Astrocyte of the spinal cord (primary cell): ENCODE data around the gene GRHL1.
A peak's percentile ranks its signal among the peaks of the same experiment; 100 is the strongest.

ENCODE experiments used
- DNase-seq: peaks from one replicate; pipeline ENCODE4 v3.0.0; 2011; ENCODE audit warnings: low read depth, low spot score
- H3K4me3 ChIP-seq: 2 replicates; pipeline ENCODE4 v1.5.1; 2011; ENCODE audit warnings: low read depth, mild to moderate bottlenecking, low read length, moderate library complexity
- in situ Hi-C: cut with HindIII; loops from 2 replicates; pipeline ENCODE4 v1.10.0; 2017; ENCODE audit warnings: low sequenced_read_pairs
- TF ChIP-seq, protein P1 (sequence below): IDR thresholded peaks from 2 replicates; pipeline ENCODE4 v1.5.1; 2012; ENCODE audit warnings: low read depth, mild to moderate bottlenecking, low read length, inconsistent platforms

Gene GRHL1

DNA sequence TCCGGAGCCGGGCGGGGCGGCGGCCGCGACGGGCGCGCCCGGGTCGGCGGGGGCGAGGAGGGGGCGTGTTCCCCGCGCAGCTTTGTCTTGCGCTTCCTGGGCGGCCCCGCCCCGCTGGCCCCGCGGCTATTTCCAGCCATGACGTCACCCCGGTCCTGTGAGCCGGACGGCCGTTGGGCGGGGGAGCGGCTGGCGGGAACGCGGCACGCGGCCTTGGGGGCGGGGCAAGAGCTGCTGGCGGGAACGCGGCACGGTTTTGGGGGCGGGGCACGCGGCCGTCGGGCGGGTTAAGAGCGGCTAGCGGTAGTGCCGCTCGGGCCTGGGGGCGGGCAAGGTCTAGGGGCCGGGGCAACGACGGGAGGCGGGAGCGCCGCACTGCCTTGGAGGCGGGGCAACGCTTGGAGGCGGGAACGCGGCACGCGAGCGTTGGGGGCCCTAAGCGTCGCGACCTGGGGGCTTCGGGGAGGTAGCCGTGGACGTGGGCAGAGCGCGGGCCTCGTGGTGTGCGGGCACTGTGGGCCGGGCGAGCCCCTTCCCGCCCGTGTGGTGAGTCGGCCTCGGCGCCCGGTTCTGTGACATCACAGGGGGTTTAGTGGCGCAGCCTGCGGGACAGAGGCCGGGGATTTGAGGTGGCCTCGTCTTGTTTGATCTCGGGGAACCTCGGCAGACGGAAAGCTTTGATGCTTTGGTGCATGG, 92.6 kb downstream of the GRHL1 start:
- in situ Hi-C loops: loop anchor here (25.0 kb wide), 1 partner anchor 232 kb away; no protein-coding TSS in a partner anchor
- peak overlapping the region; percentile 43 for H3K4me3 ChIP-seq
- TF ChIP-seq, protein P1, sequence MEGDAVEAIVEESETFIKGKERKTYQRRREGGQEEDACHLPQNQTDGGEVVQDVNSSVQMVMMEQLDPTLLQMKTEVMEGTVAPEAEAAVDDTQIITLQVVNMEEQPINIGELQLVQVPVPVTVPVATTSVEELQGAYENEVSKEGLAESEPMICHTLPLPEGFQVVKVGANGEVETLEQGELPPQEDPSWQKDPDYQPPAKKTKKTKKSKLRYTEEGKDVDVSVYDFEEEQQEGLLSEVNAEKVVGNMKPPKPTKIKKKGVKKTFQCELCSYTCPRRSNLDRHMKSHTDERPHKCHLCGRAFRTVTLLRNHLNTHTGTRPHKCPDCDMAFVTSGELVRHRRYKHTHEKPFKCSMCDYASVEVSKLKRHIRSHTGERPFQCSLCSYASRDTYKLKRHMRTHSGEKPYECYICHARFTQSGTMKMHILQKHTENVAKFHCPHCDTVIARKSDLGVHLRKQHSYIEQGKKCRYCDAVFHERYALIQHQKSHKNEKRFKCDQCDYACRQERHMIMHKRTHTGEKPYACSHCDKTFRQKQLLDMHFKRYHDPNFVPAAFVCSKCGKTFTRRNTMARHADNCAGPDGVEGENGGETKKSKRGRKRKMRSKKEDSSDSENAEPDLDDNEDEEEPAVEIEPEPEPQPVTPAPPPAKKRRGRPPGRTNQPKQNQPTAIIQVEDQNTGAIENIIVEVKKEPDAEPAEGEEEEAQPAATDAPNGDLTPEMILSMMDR: no peak
- DNase-seq: peak; percentile 91

DNA sequence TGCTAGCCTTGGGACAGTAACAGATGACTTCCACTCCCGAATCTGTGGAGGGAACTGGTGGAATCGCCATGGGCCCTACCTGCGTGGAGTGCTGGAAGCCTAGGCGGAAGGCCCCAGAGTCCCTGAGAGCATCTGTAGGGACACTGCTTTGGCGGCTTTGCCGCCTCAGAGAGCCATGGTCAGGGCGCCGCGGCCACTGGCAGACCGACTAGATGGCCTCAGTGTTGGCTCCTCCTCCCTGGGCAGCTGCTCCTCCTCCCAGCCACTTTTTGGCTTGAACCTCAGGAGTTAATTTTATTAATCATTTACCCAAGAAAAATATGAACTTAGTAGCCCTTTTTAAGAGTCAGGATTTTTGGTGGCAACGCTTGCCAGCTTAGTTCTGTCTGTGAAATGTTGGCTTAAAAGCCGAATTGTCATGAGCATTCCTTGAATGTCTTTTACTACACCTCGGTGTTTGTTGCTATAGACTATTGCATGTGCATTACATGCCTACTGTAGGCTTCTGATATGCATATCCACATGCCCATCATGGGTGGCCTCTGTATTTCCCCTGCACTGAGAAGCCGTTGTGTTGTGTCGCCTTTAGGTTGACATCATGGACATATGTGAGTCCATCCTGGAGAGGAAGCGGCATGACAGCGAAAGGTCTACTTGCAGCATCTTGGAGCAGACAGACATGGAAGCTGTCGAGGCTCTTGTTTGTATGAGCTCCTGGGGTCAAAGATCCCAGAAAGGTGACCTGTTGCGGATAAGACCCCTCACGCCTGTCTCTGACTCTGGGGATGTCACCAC, 94.3 kb downstream of the GRHL1 start:
- in situ Hi-C loops: loop anchor here (25.0 kb wide), 1 partner anchor 233 kb away; no protein-coding TSS in a partner anchor
- H3K4me3 ChIP-seq: no peak overlapping the region
- DNase-seq: no peak
- TF ChIP-seq, protein P1: no peak

DNA sequence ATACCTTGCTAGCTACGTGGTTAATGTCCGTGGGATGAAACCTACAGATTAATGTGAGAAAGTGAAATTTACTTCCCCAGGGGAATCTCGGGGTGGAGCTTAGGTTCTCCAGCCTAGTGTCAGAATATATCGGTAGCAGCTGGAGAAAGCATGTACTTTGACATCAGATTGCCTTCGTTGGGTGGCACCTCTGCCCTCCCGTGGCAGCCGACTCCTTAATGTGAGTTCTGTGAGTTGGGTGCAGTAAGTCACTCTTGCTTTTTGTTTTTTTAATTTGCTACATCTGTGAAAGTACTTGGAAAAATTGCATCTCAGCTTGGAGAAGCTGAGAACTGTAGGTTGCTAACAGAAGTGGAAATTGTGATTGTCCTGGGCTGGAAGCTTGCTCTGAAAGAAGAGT, 95.4 kb downstream of the GRHL1 start:
- in situ Hi-C loops: loop anchor here (25.0 kb wide), 1 partner anchor 235 kb away; no protein-coding TSS in a partner anchor
- TF ChIP-seq, protein P1: no peak
- no peak for DNase-seq
- no peak overlapping the region for H3K4me3 ChIP-seq

DNA sequence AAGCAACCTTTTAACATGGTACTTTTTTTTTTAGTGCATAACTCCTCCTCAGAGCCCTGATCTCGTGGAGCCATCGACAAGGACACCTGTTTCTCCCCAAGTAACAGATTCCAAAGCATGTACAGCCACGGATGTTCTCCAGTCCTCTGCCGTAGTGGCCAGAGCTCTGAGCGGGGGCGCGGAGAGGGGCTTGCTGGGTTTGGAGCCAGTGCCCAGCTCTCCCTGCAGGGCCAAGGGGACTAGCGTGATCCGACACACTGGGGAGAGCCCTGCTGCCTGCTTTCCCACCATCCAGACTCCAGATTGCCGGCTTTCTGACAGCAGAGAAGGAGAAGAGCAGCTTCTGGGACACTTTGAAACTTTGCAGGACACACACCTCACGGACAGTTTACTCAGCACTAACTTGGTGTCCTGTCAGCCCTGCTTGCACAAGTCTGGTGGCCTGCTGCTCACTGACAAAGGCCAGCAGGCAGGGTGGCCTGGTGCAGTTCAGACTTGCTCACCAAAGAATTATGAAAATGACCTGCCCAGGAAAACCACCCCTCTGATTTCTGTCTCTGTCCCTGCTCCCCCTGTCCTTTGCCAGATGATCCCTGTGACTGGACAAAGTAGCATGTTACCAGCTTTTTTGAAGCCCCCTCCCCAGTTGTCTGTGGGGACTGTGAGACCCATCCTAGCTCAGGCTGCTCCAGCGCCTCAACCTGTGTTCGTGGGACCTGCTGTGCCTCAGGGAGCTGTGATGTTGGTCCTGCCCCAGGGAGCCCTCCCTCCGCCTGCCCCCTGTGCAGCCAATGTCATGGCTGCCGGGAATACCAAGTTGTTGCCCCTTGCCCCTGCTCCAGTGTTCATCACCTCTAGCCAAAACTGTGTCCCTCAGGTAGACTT, 96.4 kb downstream of the GRHL1 start:
- in situ Hi-C loops: loop anchor here (25.0 kb wide), 1 partner anchor 236 kb away; no protein-coding TSS in a partner anchor
- TF ChIP-seq, protein P1: no peak
- no peak for DNase-seq
- no peak overlapping the region for H3K4me3 ChIP-seq

DNA sequence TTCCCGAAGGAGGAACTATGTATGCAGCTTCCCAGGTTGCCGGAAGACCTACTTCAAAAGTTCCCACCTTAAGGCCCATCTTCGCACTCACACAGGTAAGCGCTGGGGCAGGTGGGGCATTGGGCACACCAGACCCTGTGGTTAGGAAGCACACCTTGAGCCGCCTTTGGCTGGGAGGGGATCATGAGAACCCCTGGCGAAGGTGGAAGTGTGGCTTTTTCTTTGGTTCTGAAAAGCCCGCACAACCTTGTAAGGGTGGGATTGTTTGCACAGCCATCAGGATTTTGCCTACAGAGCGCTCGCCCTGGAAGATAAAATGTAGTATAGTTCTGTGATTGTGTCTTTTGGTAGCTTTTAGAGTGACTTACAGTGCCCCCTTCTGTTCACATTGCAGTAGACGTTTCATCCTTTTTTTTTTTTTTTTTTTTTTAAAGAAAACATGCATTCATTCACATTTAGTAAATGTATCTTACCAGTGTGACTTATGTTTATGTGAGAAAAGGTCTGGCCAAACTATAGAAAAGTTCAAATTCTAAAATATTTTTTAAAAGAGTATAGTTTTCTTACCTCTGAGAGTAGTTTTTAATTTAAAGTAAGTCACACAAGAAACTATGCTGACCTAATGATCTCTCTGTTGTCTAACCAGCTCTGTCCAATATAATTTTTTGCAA, 97.1 kb downstream of the GRHL1 start:
- DNase-seq: peak; percentile 55
- in situ Hi-C loops: loop anchor here (25.0 kb wide), 1 partner anchor 236 kb away; no protein-coding TSS in a partner anchor
- H3K4me3 ChIP-seq: no peak overlapping the region
- TF ChIP-seq, protein P1: peak; percentile 51
